K562 (cell line): ENCODE data around the gene DPP8. TPM values are rescaled to one million over a fixed set of nuclear protein-coding genes. Genes with fewer than 3 reads are reported as not detected.

ENCODE experiments used
- ETS2 ChIP-seq: IDR thresholded peaks from 2 replicates; pipeline ENCODE4 v1.6.1; 2016; ENCODE audit warnings: borderline replicate concordance, missing genetic modification characterization, mild to moderate bottlenecking, moderate library complexity, missing compliant biosample characterization; ENCODE audit not compliant: poor library complexity, severe bottlenecking
- EWSR1 ChIP-seq: fragments of 450-650 bp; IDR thresholded peaks from 2 replicates; pipeline ENCODE4 v1.6.1; 2018; ENCODE audit warnings: borderline replicate concordance, mild to moderate bottlenecking, low read depth, moderate library complexity; ENCODE audit not compliant: partially characterized antibody
- MAFG ChIP-seq: fragments of 450-650 bp; conservative IDR thresholded peaks from 2 replicates; pipeline ENCODE4 v1.6.1; 2016; ENCODE audit warnings: missing genetic modification characterization, missing compliant biosample characterization
- PPARD ChIP-seq: fragments of 250-450 bp; sonication (Bioruptor Pico); IDR thresholded peaks from 2 replicates; pipeline ENCODE4 v1.8.0; 2022; ENCODE audit warnings: inconsistent platforms, mild to moderate bottlenecking, moderate library complexity
- RFX5 ChIP-seq: IDR thresholded peaks from 2 replicates; pipeline ENCODE4 v1.6.1; 2011; ENCODE audit warnings: low read depth, mild to moderate bottlenecking, improper control_type of control experiment, low read length
- XRCC4 ChIP-seq: IDR thresholded peaks from one replicate; pipeline ENCODE4 v1.6.1; 2011; ENCODE audit not compliant: insufficient read depth, insufficient read length; ENCODE audit errors: extremely low read depth
- XRCC5 ChIP-seq: fragments of 200-400 bp; formaldehyde crosslinking; IDR thresholded peaks from 2 replicates; pipeline ENCODE4 v1.6.1; 2017; ENCODE audit warnings: low read depth, mild to moderate bottlenecking, low read length
- ZNF3 ChIP-seq: fragments of 250-450 bp; sonication (Bioruptor Pico); IDR thresholded peaks from 2 replicates; pipeline ENCODE4 v1.5.0; 2021; ENCODE audit warnings: mild to moderate bottlenecking, moderate library complexity
- ZNF347 ChIP-seq: fragments of 450-650 bp; formaldehyde crosslinking; IDR thresholded peaks from 2 replicates; pipeline ENCODE4 v1.4.0; 2020; ENCODE audit warnings: low read depth, mild to moderate bottlenecking, moderate library complexity
- polyA plus RNA-seq, 8 experiments: library from polyadenylated mRNA; depleted of rRNA in 4 of 8; stranded (reverse) in 5 of 8; unstranded in 3 of 8; fragments of >200 nt; fragmentation: Nextera tagmentation in 2 of 8; fragmentation: Illumina TruSeq in 1 of 8; extraction: Ambion mirVana in 2 of 8; extraction: Trizol in 1 of 8; gene quantifications; 2 replicates each; pipeline versions ENCODE4 v1.2.1 to v1.2.3, GENCODE V29; 2011 to 2014; ENCODE audit warnings: inconsistent platforms in 1 of 8, missing spikeins in 1 of 8
- total RNA-seq, 7 experiments: library from RNA; depleted of rRNA in 6 of 7; stranded (reverse); fragments of >200 nt in 6 of 7; fragmentation: Illumina TruSeq in 2 of 7; extraction: Trizol in 2 of 7; gene quantifications; 2 replicates each; pipeline versions ENCODE4 v1.2.1 to v1.2.3, GENCODE V29; 2011 to 2021; ENCODE audit warnings: low replicate concordance in 1 of 7
- TF ChIP-seq, protein P1 (sequence below): sonication (generic); formaldehyde crosslinking; IDR thresholded peaks from 2 replicates; pipeline ENCODE4 v1.8.0; 2023; ENCODE audit warnings: mild to moderate bottlenecking, missing genetic modification reagents

The DPP8 gene
- total and polyA plus RNA-seq, 9 of the 15 experiments (the other 6 are each of a cell fraction or from before 2014, with no cell fraction given): 5.5 to 36.7 (median 20.7) TPM

DNA sequence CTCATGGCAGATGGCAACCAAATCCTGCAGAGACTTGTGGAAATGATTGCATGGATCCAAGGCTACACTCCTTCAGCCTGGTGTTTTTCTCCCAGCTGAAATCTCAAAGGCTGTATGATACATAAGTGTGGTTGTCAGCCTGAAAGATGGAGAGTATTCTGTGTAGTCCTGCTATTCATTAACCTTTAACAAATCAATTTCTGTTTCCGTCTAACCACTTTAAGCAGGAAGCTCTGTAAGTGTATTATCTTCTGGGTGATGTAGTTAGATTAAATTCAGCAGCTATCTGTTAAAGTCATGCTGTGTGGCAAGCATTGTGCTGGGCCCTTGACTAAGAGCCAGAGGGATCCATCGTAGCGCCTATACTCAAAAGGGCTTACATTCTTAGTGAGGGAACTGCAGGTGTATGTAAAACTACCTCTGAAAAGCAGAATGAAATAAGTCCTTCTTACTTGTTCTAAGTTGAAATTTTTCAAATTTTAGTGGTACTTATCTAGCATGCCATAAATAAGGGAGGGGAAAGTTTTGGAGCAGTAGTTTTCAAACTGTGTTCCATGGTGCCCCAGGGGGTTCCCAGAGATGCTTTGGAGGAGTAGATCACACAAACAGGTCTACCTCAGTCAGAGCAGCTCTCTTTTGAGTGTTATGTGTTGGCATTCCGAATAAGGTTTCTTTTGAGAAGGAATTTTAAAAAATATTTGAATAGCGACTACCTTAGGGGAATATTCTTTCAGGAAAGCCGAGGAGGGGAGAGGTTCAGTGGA is 41.7 kb upstream of the DPP8 start (continued):
- TF ChIP-seq, protein P1, sequence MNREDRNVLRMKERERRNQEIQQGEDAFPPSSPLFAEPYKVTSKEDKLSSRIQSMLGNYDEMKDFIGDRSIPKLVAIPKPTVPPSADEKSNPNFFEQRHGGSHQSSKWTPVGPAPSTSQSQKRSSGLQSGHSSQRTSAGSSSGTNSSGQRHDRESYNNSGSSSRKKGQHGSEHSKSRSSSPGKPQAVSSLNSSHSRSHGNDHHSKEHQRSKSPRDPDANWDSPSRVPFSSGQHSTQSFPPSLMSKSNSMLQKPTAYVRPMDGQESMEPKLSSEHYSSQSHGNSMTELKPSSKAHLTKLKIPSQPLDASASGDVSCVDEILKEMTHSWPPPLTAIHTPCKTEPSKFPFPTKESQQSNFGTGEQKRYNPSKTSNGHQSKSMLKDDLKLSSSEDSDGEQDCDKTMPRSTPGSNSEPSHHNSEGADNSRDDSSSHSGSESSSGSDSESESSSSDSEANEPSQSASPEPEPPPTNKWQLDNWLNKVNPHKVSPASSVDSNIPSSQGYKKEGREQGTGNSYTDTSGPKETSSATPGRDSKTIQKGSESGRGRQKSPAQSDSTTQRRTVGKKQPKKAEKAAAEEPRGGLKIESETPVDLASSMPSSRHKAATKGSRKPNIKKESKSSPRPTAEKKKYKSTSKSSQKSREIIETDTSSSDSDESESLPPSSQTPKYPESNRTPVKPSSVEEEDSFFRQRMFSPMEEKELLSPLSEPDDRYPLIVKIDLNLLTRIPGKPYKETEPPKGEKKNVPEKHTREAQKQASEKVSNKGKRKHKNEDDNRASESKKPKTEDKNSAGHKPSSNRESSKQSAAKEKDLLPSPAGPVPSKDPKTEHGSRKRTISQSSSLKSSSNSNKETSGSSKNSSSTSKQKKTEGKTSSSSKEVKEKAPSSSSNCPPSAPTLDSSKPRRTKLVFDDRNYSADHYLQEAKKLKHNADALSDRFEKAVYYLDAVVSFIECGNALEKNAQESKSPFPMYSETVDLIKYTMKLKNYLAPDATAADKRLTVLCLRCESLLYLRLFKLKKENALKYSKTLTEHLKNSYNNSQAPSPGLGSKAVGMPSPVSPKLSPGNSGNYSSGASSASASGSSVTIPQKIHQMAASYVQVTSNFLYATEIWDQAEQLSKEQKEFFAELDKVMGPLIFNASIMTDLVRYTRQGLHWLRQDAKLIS (CRISPR knock-in tag): no peak
- no peak for TF ChIP-seq MAFG (tag)
- TF ChIP-seq PPARD (CRISPR knock-in tag): no peak
- TF ChIP-seq ZNF347 (CRISPR knock-in tag): no peak
- no peak for TF ChIP-seq EWSR1
- no peak for TF ChIP-seq XRCC5
- no peak for TF ChIP-seq RFX5
- TF ChIP-seq ETS2: no peak
- TF ChIP-seq ZNF3: no peak
- no peak for TF ChIP-seq XRCC4
